ENCODE measurements around the gene CDKN2D. TPM values are rescaled to one million over a fixed set of nuclear protein-coding genes. Genes with fewer than 3 reads are reported as not detected.

The CDKN2D gene
- total and polyA plus RNA-seq, 2 experiments from 2014 or later = 6.4 to 13.9 TPM

DNA sequence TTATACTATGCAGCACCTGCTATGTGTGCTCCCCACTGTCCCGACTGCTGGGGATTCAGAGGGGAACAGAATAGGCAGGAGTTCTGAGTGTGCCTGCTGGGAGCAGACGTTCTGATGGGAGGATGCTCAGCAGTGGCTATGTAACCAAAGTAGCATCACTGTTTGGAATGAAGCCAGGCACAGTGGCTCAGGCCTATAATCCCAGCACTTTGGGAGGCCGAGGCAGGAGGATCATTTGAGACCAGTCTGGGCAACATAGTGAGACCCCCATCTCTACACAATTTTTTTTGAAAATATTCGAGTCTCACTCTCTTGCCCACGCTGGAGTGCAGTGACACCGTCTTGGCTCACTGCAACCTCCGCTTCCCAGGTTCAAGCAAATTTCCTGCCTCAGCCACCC lies 19.0 kb downstream of the CDKN2D start:
- WGBS (ENCODE audit: low lambda C conversion rate, missing lambda C conversion rate) = 97% methylated on average over 7 of the region's 7 CpGs
- Histone ChIP-seq H3K27me3 (no peaks in the 10 kb centered on the region), H3K4me1 (ENCODE audit: insufficient read depth) (peaks cover 3% of the 10 kb centered on the region), H3K4me2 (no peak overlapping the region), H4K20me1 (ENCODE audit: insufficient read depth, poor library complexity, severe bottlenecking) (no peaks in the 10 kb centered on the region), H3K79me2 (peaks cover 18% of the 10 kb centered on the region), H3K9me3 (ENCODE audit: low read depth) (no peaks in the 10 kb centered on the region), H2AFZ (no peak overlapping the region), H3K27ac (no peak overlapping the region), H3K9me2 (replicated peaks; ENCODE audit: insufficient read depth) (no peaks in the 10 kb centered on the region), H3K36me3 (replicated peaks; ENCODE audit: insufficient read depth, low read depth) (no peaks in the 10 kb centered on the region), H3K4me3 (no peak overlapping the region)
- TF ChIP-seq, protein P1, sequence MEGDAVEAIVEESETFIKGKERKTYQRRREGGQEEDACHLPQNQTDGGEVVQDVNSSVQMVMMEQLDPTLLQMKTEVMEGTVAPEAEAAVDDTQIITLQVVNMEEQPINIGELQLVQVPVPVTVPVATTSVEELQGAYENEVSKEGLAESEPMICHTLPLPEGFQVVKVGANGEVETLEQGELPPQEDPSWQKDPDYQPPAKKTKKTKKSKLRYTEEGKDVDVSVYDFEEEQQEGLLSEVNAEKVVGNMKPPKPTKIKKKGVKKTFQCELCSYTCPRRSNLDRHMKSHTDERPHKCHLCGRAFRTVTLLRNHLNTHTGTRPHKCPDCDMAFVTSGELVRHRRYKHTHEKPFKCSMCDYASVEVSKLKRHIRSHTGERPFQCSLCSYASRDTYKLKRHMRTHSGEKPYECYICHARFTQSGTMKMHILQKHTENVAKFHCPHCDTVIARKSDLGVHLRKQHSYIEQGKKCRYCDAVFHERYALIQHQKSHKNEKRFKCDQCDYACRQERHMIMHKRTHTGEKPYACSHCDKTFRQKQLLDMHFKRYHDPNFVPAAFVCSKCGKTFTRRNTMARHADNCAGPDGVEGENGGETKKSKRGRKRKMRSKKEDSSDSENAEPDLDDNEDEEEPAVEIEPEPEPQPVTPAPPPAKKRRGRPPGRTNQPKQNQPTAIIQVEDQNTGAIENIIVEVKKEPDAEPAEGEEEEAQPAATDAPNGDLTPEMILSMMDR (IDR thresholded peaks at IDR 0.05; ENCODE audit: poor library complexity) = no peak
- TF ChIP-seq EZH2 (IDR thresholded peaks at IDR 0.05; ENCODE audit: borderline replicate concordance) (no peak), EZH2phosphoT487 (IDR thresholded peaks at IDR 0.05; ENCODE audit: low read depth, severe bottlenecking, unreplicated experiment) (no peak)
- DNase-seq (ENCODE audit: low spot score) = no peak

DNA sequence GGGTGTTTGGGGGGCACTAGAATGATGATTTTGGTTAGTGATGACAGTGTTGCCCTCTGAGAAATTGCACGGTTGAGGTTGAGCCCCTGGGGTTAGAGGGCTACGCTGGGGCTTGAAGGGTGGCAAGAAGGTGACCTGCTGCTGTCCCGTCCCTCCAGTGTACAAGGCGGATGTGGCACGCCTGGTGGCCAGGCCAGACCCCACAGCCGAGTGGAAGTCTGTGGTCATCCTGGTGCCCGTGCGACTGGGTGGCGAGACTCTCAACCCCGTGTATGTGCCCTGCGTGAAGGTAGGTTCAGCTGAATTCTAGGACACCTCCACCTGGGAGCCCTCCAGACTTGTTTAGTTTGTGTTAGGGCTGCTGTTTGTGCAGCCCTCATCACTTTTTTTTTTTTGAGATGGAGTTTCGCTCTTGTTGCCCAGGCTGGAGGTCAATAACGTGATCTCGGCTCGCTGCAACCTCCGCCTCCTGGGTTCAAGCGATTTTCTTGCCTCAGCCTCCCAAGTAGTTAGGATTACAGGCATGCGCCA lies 20.0 kb downstream of the CDKN2D start:
- DNase-seq (ENCODE audit: low spot score) = no peak
- Histone ChIP-seq H4K20me1 (ENCODE audit: insufficient read depth, poor library complexity, severe bottlenecking) (no peaks in the 10 kb centered on the region), H3K9me2 (replicated peaks; ENCODE audit: insufficient read depth) (no peaks in the 10 kb centered on the region), H3K27ac (no peak overlapping the region), H3K4me1 (ENCODE audit: insufficient read depth) (peaks cover 9% of the 10 kb centered on the region), H3K27me3 (no peaks in the 10 kb centered on the region), H3K9me3 (ENCODE audit: low read depth) (no peaks in the 10 kb centered on the region), H3K36me3 (replicated peaks; ENCODE audit: insufficient read depth, low read depth) (no peaks in the 10 kb centered on the region), H3K4me3 (no peak overlapping the region), H3K4me2 (no peak overlapping the region), H2AFZ (no peak overlapping the region), H3K79me2 (peaks cover 28% of the 10 kb centered on the region)
- TF ChIP-seq, protein P1 (IDR thresholded peaks at IDR 0.05; ENCODE audit: poor library complexity) = no peak
- TF ChIP-seq EZH2phosphoT487 (IDR thresholded peaks at IDR 0.05; ENCODE audit: low read depth, severe bottlenecking, unreplicated experiment) (no peak), EZH2 (IDR thresholded peaks at IDR 0.05; ENCODE audit: borderline replicate concordance) (no peak)
- 97% methylated on average over 16 of the region's 18 CpGs for WGBS (ENCODE audit: low lambda C conversion rate, missing lambda C conversion rate)

DNA sequence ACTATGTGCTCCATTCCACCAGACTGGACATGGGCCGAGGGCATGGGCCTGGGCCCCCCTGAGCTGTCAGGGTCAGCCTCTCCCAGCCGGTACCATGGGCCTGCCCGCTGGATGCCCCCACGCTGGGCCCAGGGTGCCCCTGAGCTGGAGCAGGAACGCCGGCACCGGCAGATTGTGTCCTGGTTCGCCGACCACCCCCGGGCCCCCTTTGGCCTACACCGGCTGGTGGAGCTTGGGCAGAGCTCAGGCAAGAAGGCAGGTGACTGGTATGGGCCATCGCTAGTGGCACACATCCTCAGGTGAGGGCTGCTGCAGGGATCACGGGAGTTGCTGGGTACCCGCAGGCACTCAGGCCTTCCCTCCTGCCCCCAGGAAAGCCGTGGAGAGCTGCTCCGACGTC lies 22.0 kb downstream of the CDKN2D start:
- DNase-seq (ENCODE audit: low spot score) = no peak
- Histone ChIP-seq H3K27me3 (no peaks in the 10 kb centered on the region), H3K27ac (no peak overlapping the region), H3K36me3 (replicated peaks; ENCODE audit: insufficient read depth, low read depth) (no peaks in the 10 kb centered on the region), H3K79me2 (peaks cover 28% of the 10 kb centered on the region), H3K4me3 (no peak overlapping the region), H3K4me2 (no peak overlapping the region), H3K9me2 (replicated peaks; ENCODE audit: insufficient read depth) (no peaks in the 10 kb centered on the region), H3K9me3 (ENCODE audit: low read depth) (no peaks in the 10 kb centered on the region), H3K4me1 (ENCODE audit: insufficient read depth) (peaks cover 9% of the 10 kb centered on the region), H4K20me1 (ENCODE audit: insufficient read depth, poor library complexity, severe bottlenecking) (no peaks in the 10 kb centered on the region), H2AFZ (no peak overlapping the region)
- WGBS (ENCODE audit: low lambda C conversion rate, missing lambda C conversion rate) = 97% methylated on average over 17 of the region's 17 CpGs
- TF ChIP-seq EZH2 (IDR thresholded peaks at IDR 0.05; ENCODE audit: borderline replicate concordance) (no peak), EZH2phosphoT487 (IDR thresholded peaks at IDR 0.05; ENCODE audit: low read depth, severe bottlenecking, unreplicated experiment) (no peak)
- TF ChIP-seq, protein P1 (IDR thresholded peaks at IDR 0.05; ENCODE audit: poor library complexity) = no peak

Data from hepatocyte (in vitro differentiated cells).